Caco-2 (cell line): Measurements from ENCODE around the gene PPTC7. TPM values are rescaled to one million over a fixed set of nuclear protein-coding genes. Genes with fewer than 3 reads are reported as not detected.

Source experiments
- BruUV-seq: library from RNA; stranded (reverse); fragments of 400-500 nt; replicated peaks from 2 replicates; lab custom pipeline; 2021; lab: Mats Ljungman, UMichigan
- CTCF ChIA-PET: fragments of 300-600 bp; sonication (Branson Sonifier 250); formaldehyde crosslinking; loops from one replicate; lab custom pipeline; 2022; ENCODE audit warnings: antibody characterized with exemption; lab: Charles Lee
- POLR2A ChIA-PET: fragments of 300-600 bp; sonication (Branson Sonifier 250); formaldehyde crosslinking; loops from one replicate; lab custom pipeline; 2022; ENCODE audit warnings: antibody characterized with exemption; lab: Charles Lee
- DNase-seq, 2 experiments: peaks; one replicate each; pipeline versions ENCODE4 v3.0.0 to v3.0.0-alpha.2; 2020 to 2022
- H3K27me3 ChIP-seq: replicated peaks from 2 replicates; pipeline ENCODE4 v1.6.0; 2011; ENCODE audit warnings: low read length; ENCODE audit not compliant: control insufficient read depth, insufficient read depth
- H3K36me3 ChIP-seq: 2 replicates; pipeline ENCODE4 v1.5.1; 2011; ENCODE audit warnings: low read length; ENCODE audit not compliant: control insufficient read depth, insufficient read depth
- H3K4me1 ChIP-seq: fragments of 250-450 bp; sonication (Bioruptor Pico); 2 replicates; pipeline ENCODE4 v1.5.1; 2020; ENCODE audit warnings: mild to moderate bottlenecking
- H3K4me3 ChIP-seq: 2 replicates; pipeline ENCODE4 v1.5.1; 2011; ENCODE audit warnings: low read depth, mild to moderate bottlenecking, control low read depth, low read length
- H3K9me3 ChIP-seq: fragments of 250-450 bp; sonication (Bioruptor Pico); 2 replicates; pipeline ENCODE4 v1.5.1; 2020; ENCODE audit warnings: mild to moderate bottlenecking, moderate library complexity
- H3K27ac Mint-ChIP-seq: one replicate; pipeline ENCODE4 v1.8.0; 2022; ENCODE audit warnings: mixed read lengths; ENCODE audit not compliant: unreplicated experiment
- H3K27me3 Mint-ChIP-seq: one replicate; pipeline ENCODE4 v1.8.0; 2022; ENCODE audit warnings: mixed read lengths; ENCODE audit not compliant: insufficient read depth, unreplicated experiment
- H3K36me3 Mint-ChIP-seq: one replicate; pipeline ENCODE4 v1.8.0; 2022; ENCODE audit warnings: mild to moderate bottlenecking, mixed read lengths; ENCODE audit not compliant: insufficient read depth, unreplicated experiment
- H3K4me1 Mint-ChIP-seq: one replicate; pipeline ENCODE4 v1.8.0; 2022; ENCODE audit warnings: low read depth, mixed read lengths; ENCODE audit not compliant: unreplicated experiment
- H3K4me3 Mint-ChIP-seq: one replicate; pipeline ENCODE4 v1.8.0; 2022; ENCODE audit warnings: mild to moderate bottlenecking, moderate library complexity, mixed read lengths; ENCODE audit not compliant: unreplicated experiment
- H3K9me3 Mint-ChIP-seq: one replicate; pipeline ENCODE4 v1.8.0; 2022; ENCODE audit warnings: mixed read lengths; ENCODE audit not compliant: unreplicated experiment
- intact Hi-C: fragments of 100-400 bp; cut with micrococcal nuclease; formaldehyde crosslinking; loops from one replicate; pipeline ENCODE4 v1.10.0; 2022; ENCODE audit not compliant: unreplicated experiment
- total RNA-seq: library from RNA; stranded (reverse); gene quantifications from 2 replicates; pipeline ENCODE4 v1.2.3, GENCODE V29; 2022
- TF ChIP-seq, protein P1 (sequence below), 2 experiments: fragments of 200-600 bp in 1 of 2; IDR thresholded peaks; 1 replicate in 1 of 2; 2 replicates in 1 of 2; pipeline versions ENCODE4 v1.5.1 to v1.8.0; 2011 to 2022; ENCODE audit warnings: antibody characterized with exemption in 1 of 2, control low read depth in 1 of 2, inconsistent platforms in 1 of 2, low read depth in 1 of 2, low read length in 1 of 2, mild to moderate bottlenecking in 1 of 2, moderate library complexity in 1 of 2; ENCODE audit not compliant: insufficient read depth in 1 of 2, severe bottlenecking in 1 of 2, unreplicated experiment in 1 of 2

PPTC7 gene
- total RNA-seq, 1 experiment from 2014 or later: 19.0 TPM

DNA sequence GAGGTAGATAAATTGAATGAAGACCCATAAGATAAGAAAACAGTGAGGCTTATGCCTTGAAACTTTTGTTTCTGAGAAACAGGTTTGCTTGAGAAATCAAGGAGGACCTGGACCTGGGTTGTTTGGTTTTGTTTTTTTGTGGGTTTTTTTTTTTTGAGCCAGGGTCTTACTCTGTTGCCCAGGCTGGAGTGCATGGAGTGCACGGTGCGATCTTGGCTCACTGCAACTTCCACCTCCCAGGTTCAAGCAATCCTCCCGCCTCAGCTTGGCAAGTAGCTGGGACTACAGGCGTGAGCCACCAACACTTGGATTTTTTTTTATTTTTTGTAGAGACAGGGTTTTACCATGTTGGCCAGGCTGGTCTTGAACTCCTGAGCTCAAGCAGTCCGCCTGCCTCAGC lies 9.0 kb upstream of the PPTC7 start:
- Histone ChIP-seq H3K27me3 (no peaks in the 10 kb centered on the region), H3K4me3 (no peak overlapping the region), H3K36me3 (no peaks in the 10 kb centered on the region), H3K4me1 (0 out of 2 replicates have a peak, but pooled peaks cover 5% of the 10 kb centered on the region), H3K9me3 (no peaks in the 10 kb centered on the region)
- Mint-ChIP-seq H3K9me3 (no peaks in the 10 kb centered on the region), H3K4me1 (no peaks in the 10 kb centered on the region), H3K4me3 (no peak overlapping the region), H3K36me3 (no peaks in the 10 kb centered on the region), H3K27ac (no peak overlapping the region), H3K27me3 (no peaks in the 10 kb centered on the region)
- no TSS peak for BruUV-seq
- no peak for DNase-seq
- POLR2A ChIA-PET: no interaction called here
- TF ChIP-seq, protein P1, sequence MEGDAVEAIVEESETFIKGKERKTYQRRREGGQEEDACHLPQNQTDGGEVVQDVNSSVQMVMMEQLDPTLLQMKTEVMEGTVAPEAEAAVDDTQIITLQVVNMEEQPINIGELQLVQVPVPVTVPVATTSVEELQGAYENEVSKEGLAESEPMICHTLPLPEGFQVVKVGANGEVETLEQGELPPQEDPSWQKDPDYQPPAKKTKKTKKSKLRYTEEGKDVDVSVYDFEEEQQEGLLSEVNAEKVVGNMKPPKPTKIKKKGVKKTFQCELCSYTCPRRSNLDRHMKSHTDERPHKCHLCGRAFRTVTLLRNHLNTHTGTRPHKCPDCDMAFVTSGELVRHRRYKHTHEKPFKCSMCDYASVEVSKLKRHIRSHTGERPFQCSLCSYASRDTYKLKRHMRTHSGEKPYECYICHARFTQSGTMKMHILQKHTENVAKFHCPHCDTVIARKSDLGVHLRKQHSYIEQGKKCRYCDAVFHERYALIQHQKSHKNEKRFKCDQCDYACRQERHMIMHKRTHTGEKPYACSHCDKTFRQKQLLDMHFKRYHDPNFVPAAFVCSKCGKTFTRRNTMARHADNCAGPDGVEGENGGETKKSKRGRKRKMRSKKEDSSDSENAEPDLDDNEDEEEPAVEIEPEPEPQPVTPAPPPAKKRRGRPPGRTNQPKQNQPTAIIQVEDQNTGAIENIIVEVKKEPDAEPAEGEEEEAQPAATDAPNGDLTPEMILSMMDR (IDR thresholded peaks at IDR 0.05; ENCODE audit: insufficient read depth in 1 of 2, low read depth in 1 of 2, low read length in 1 of 2, severe bottlenecking in 1 of 2, unreplicated experiment in 1 of 2): no peak
- CTCF ChIA-PET: no interaction called here
- intact Hi-C loops: no loop called here

DNA sequence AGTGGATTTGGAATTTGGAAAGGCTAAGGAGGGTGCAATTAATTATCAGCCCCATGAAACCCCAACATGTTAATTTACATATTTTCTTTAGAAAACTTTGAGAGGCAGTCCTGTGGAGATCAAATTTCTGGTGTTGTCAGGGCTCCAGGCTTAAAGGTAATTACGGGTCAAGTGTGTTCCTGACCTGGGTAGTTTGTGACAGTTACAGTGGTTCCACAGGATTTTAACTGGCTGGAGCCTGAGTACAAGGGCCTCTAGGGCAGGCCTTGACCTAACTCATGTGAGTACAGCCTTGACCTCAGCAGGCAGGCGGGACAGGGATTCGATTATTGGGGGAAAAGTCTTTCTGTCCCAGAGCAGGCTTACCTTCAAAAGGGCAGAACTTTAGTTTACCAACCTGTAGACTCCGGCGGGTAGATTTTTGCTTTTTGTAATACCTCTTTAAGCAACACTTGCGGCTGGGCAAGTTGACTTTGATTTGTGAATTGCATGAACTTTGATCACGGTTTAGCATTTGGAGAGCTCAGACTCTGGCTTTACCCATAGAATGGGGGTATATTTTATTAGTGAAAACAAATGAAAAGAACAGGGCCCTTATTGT lies 8.4 kb upstream of the PPTC7 start:
- intact Hi-C loops: no loop called here
- Histone ChIP-seq H3K9me3 (no peaks in the 10 kb centered on the region), H3K27me3 (no peaks in the 10 kb centered on the region), H3K4me1 (0 out of 2 replicates have a peak, but pooled peaks cover 5% of the 10 kb centered on the region), H3K4me3 (no peak overlapping the region), H3K36me3 (no peaks in the 10 kb centered on the region)
- Mint-ChIP-seq H3K4me1 (no peaks in the 10 kb centered on the region), H3K36me3 (no peaks in the 10 kb centered on the region), H3K27me3 (no peaks in the 10 kb centered on the region), H3K4me3 (no peak overlapping the region), H3K9me3 (no peaks in the 10 kb centered on the region), H3K27ac (no peak overlapping the region)
- no peak for DNase-seq
- CTCF ChIA-PET: no interaction called here
- POLR2A ChIA-PET: no interaction called here
- BruUV-seq: no TSS peak
- TF ChIP-seq, protein P1 (IDR thresholded peaks at IDR 0.05; ENCODE audit: insufficient read depth in 1 of 2, low read depth in 1 of 2, low read length in 1 of 2, severe bottlenecking in 1 of 2, unreplicated experiment in 1 of 2): no peak

DNA sequence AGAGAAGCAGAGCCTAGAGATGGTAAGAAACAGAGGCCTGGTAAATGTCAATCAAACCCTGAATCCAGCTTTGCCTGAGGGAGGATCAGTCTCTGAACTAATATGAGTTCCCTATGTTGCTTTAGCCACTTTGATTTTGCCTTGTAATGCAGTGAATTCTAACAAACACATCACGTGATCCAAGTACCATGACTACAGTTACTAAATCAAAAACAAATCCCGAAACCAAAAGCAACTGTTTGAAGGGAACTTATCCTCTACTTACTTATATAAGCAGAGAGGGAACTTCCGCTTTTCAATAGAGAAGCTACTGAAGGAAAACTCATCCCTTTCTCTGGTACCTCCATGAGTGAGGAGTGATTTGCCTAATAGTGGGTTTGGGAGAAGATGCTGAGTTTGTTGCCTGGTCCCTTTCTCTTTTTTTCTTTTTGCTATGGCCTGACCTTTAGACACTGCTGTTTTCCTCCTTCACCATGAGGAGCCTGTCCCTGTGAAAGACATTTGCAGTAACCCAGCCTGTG lies 7.7 kb upstream of the PPTC7 start:
- H3K36me3 ChIP-seq: no peaks in the 10 kb centered on the region
- Mint-ChIP-seq H3K27me3 (no peaks in the 10 kb centered on the region), H3K9me3 (no peaks in the 10 kb centered on the region), H3K4me3 (no peak overlapping the region), H3K27ac (no peak overlapping the region), H3K4me1 (no peaks in the 10 kb centered on the region), H3K36me3 (no peaks in the 10 kb centered on the region)
- no peaks in the 10 kb centered on the region for H3K27me3 ChIP-seq
- CTCF ChIA-PET: no interaction called here
- intact Hi-C loops: no loop called here
- H3K4me1 ChIP-seq: peaks cover 5% of the 10 kb centered on the region; the same call in 1 of the 2 replicates
- no peak overlapping the region for H3K4me3 ChIP-seq
- DNase-seq: no peak
- POLR2A ChIA-PET: no interaction called here
- BruUV-seq: no TSS peak
- no peaks in the 10 kb centered on the region for H3K9me3 ChIP-seq
- TF ChIP-seq, protein P1 (IDR thresholded peaks at IDR 0.05; ENCODE audit: insufficient read depth in 1 of 2, low read depth in 1 of 2, low read length in 1 of 2, severe bottlenecking in 1 of 2, unreplicated experiment in 1 of 2): no peak
